Ramos (cell line): ENCODE measurements around the gene NOL4L.

ENCODE experiments used
- in situ Hi-C: fragments of 300-500 bp; cut with MboI; formaldehyde crosslinking; loops from one replicate; pipeline ENCODE4 v1.14.3; 2022; ENCODE audit warnings: low sequenced_read_pairs; ENCODE audit not compliant: unreplicated experiment

NOL4L gene

GRCh38 chr20:32454164-32455145 lies 130.7 kb downstream of the NOL4L start:
- in situ Hi-C loops = no loop called here

DNA sequence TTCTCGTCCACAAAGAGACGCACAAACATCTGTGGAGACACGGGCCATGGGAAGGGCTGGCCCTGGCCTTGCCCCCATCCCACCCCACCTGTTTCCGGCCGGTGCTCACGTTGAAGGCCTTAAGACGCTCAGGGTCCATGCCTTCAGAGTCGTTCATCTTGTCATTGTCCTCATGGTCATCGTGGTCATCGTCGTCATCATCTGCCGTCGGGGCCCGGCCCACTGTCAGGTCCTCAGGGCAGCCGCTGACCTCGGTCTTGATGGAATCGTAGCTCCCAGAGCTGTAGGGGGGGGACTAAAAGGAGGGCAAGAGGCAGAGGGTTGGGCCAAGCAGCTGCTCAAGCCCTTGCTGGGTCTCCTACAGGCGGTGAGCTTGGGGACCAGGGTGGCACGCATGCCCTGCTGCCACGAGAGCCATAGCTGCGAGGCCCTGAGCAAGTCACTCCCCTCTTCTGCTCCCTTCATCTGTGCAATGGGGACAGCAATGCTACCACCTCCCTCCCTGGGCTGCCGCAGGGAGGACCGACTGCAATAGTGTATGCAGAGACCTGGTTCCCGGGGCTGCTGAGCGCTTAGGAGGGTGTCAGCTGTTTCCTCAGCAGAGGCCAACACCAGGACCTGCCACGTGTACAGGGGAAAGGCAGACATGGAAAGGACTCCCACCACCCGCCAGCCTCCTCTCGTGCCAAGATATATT lies 131.5 kb downstream of the NOL4L start:
- in situ Hi-C loops = no loop called here

- in situ Hi-C loops = no loop called here
Observed at GRCh38 chr20:32452776-32453466, 132.2 kb downstream of the NOL4L start.

DNA sequence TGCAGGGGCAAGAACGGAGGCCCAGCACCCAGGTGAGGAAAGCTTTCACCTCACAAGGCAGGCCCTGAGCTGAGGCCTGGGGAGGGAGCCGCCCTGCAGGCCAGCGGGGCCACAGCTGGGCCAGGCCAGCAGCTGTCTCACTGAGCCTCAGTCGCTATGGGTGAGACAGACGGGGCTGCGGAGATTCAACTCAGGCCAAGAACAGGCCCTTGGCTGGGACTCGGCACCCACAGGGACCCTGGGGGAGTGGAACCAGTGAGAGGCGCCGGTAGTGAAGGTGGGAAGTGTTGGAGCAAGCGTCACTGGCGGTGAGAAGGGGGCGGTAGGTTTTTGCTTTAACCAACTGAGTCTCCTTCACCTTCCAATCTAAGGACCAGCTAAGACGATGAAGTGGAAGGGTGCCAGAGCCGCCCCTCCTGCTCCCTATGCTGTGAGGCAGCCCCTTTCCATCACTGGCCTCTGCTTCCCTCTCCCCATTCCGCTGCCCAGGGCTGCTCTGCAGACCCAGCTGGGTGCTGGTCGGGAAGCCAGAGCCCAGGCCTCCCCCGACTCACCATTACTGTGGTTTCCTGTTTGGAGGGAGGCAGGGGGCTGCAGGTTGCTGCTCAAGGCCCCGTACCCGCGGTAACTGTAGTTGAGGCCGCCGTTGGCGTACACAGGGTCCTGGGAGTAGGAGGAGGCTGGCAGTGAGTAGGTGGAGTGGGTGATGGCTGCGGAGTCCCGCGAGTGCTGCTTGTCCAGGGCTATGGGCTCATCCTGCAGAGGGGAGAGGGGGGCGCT lies 133.3 kb downstream of the NOL4L start:
- in situ Hi-C loops = no loop called here

GRCh38 chr20:32451340-32451681 lies 133.8 kb downstream of the NOL4L start:
- in situ Hi-C loops = no loop called here

- in situ Hi-C loops = no loop called here
Observed at GRCh38 chr20:32450484-32451061, 134.6 kb downstream of the NOL4L start.

DNA sequence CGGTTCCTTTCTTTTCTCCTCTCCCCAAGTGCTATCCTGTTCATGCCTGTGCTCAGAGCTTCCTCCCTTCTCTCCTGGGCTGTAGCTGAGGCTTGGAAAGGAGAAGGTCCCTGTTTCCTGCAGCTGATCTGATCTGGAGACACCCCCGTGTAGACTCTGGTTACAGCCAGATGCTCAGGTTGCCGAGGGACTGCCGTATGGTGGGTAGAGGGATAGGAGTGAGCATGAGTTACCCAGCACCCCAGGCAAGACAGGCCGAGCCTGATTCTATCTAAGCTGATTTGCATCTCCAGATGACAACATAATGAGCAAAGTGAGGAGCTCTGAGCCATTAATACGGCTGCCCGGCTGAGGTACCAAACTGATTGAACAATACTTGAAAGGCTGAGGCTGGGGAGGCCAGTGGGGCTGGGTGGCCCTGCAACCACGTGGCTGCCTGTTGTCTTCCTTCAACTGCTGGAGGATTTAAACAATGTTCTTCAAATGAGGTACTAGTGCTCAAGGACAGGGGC lies 135.2 kb downstream of the NOL4L start:
- in situ Hi-C loops = no loop called here

DNA sequence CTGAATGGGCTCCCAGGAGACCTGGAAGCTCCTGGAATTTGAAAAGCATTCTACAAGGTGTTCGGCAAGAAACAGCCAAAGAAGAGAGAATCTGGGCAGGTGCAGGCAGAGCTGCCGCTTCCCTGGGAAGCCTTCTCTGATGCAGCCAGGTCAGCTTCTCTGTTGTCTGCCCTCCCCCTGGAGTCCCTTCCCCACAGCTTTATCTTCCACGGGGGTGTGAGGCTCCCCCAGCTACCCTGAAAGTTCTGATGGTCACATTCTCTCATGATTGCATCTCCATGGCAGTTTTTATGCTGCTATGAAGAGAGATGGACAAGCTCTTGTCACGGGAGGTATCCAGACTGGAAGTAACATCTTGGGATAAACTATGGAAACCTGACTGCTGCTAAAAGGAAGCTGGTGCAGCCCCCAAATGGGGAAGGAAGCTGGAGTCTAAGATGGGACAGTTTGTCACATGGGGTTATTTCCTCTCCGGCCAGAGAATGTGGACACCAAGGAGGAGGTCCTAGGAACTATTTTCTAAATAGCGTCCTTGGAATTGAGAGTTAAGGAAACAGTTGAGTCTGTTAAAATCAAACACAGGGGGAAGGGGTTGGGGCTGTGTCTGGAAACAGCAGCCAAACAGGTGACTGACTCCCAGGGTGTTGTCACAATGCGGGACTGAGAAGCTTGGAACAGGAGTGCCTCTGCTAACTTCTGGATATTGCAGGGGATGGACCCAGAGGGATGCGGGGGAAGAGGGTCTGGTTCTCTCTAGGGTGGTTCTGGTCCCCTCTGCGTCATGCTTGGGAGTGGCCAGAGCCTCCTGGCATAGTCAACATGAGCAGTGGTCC lies 135.9 kb downstream of the NOL4L start:
- in situ Hi-C loops = no loop called here

DNA sequence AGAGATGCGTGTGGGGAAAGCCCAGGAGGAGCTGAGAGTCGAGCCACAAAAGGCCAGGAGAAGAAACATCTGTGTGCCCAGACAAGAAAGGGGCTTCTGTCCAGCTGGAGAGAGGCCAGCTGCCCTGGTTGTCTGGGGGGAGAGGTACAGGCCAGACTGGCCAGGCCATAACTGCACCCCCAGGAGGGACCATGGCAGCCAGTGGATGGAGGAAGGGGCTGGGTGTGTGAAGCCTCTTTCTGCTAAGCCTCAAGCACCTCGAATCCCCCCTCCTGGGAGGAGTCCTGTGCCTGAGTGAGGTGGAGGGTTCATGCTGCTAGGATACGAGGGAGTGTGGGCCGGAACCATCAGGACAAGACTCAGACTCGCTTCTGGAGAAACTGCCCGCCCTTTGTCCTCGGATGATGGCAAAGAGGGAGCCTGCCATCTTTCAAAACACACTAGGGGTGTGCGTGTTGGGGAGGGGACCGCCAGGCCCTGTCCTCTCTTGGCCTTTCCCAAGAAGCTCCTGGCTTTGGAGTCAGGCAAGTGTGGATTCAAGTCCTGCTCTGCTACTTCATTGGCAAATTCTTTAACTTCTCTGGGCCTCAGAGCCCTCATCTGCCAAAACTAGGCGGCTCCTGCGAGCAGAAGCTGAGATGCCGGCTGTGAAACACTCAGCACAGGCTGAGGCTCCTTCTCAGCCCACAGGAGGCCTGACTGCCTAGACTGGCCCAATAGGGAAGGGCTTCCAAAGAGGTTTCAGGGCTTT lies 136.7 kb downstream of the NOL4L start:
- in situ Hi-C loops = no loop called here

DNA sequence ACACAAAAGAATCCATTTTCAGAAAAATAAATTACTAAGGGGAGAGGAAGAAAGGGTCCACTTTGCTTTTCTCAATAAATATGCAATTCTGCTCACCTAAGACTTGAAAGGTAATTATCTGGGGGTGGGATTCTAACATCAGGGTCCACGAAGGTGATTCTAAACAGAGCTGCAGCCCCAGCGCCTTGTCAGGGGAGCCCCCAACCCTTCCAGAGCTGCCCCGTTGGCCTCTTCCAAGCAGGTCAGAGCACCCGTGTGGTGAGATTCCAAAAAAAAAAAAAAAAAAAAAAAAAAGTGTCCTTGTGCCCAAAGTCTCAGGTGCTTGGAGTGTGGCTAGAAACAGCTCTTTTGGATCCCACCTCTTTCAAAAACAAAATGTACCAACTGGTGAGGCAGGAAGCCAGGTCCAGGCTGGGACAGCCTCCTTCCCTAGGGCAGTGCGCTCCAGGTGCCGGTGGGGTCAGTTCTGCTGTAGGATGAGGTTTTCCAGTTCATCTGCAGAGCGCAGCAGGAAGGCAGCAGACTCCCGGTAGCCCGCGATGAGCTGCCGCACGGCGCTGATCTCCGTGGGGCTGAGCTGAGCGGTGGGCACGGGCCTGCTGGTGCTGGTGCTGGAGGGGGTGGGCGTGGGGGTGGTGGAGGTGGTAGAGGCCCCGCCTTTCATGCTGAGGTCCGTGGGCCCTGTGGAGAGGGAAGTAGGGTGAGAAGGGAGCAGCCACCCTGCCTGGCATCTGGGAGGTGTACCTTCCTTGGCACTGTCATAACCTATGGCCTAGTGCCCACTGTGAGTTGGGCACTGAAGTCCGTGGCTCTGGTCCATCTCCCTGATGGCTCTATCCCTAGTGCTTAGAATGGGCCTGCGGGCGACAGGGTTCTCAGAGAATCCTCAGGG lies 137.8 kb downstream of the NOL4L start:
- in situ Hi-C loops = no loop called here

- in situ Hi-C loops = no loop called here
Observed at GRCh38 chr20:32446301-32447100, 138.6 kb downstream of the NOL4L start.

- in situ Hi-C loops = no loop called here
Observed at GRCh38 chr20:32445539-32446273, 139.4 kb downstream of the NOL4L start.

DNA sequence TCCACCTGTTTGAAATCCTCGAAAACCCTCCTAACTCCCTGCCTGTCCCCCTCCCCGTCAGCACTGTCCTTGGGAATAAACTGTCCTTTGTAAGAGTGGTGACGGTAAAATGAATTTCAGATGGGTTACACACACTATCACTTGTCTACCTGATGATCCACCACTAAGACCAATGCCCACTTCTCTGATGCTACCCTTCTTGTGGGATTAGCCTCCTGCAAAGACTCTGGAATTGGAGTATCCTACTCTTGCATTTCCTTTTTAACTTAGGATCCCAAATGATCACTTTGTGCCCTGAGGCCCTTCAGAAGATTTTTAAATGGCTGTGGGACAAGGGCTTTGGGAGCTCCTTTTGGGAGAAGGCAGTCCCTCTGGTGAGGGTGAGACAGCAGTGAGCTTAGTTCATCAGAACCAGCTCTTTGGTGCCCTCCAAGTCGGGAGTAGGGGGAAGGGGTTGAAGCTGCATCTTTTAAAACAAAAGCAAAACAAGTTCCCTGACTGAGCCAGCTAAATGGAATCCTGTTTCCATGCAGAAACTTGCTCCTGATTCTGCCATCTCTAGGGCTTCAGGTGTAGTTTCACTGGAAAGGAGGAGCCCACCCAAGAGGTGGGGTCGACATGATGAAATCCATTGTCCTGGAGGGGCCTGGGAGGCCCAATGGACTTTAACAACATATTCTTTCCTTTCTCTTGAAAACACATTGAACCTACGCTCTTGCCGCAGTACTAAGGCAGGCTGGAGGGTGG lies 140.5 kb downstream of the NOL4L start:
- in situ Hi-C loops = no loop called here

- in situ Hi-C loops = no loop called here
Observed at GRCh38 chr20:32443386-32443974, 141.7 kb downstream of the NOL4L start.
